ENCODE results near the gene PRICKLE3.
"Not testable (repeated sequence)": the region's sequence is repeated elsewhere in the genome, so short reads cannot be mapped to it uniquely, and the experiment has no call there.

PRICKLE3 gene

DNA sequence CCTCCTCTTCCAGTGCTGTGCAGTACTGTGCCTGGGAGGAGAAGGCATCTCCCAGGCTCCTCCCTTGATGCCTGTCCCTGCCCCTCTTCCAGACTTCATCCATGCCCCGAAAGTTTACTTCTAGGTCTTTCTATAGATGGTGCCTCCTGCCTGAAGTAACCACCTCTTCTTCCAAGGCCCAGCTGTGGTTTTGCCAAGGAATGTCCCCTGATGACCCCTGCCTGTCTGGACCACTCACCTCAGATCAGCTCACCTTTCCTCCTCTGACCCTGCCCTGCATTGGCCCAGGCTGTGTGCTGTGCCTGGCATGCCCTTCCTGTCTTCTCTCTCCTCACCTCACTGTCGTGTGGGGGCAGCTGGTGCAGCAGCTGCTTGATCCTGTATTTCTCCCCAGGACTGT, 6.8 kb downstream of the PRICKLE3 start:
- DNase-seq: no peak

DNA sequence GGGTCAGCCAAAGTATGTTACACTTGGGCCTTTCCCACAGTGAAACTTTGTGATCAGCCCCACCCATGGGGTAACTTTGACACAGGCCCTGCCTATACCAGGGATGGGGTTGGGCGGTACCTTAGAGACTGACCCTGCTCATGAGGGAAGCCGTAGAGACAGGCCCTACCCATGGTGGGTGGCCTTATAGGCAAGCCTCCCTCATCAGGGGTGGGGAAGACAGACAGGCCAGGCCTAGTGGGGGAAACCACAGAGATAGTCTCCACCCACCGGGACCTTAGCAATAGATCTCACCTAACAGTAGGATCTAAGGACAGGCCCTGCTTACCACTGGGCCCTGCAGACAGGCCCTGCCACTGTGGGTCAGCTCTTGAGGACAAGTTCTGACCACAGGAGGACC, 7.6 kb downstream of the PRICKLE3 start:
- DNase-seq: no peak

DNA sequence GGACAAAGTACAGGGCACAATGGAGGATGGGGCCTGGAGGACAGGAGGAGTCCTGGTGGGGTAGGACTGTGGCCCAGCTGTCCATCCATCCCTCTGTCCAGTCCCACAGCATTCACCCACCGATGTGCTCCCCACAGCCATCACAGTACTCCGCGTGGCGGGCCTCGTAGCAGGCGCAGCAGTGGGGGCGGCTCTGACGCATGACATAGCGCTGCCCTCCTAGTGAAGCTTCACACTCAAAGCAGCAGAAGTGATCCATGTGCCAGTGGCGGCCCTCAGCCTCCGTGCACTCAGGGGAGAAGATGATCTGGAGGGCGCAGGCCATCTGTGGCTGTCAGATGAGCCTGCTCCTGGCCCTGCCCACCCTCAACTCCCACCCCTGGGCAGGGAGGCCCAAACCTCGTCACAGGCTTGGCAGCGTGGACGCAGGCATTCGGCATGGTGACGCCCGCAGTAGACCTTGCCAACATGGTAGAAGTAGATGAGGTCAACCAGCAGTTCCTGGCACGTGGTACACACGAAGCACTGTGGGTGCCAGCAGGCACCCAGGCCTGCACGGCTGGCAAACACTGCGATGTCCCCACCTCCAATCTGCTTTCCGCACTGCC, 8.2 kb downstream of the PRICKLE3 start:
- no peak for DNase-seq

DNA sequence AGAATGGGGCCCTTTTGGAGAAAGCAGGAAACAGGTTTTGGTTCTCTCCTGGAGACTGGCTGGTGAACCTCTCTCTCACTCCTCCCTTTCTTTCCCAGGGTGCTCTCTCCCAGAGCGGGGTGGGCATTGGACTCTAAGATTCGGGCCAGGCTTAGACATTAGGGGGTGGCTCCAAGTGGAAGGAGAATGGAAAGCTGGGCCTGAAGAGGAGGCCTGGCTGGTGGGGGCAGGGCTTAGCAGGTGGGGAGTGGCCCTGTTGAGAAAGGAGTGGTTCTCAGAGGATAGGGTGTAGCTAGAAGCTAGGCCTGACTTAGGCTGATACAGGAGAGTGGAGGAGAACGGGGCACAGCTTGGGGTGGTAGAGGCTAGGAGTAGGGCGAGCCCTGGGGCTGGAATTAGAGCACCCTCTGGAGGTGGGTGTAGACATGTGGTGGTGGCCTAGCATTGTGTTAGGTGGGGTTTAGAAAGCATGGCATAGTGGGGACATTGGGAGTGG, 8.8 kb downstream of the PRICKLE3 start:
- DNase-seq: peak in 1 of 5 experiments; percentile 34

DNA sequence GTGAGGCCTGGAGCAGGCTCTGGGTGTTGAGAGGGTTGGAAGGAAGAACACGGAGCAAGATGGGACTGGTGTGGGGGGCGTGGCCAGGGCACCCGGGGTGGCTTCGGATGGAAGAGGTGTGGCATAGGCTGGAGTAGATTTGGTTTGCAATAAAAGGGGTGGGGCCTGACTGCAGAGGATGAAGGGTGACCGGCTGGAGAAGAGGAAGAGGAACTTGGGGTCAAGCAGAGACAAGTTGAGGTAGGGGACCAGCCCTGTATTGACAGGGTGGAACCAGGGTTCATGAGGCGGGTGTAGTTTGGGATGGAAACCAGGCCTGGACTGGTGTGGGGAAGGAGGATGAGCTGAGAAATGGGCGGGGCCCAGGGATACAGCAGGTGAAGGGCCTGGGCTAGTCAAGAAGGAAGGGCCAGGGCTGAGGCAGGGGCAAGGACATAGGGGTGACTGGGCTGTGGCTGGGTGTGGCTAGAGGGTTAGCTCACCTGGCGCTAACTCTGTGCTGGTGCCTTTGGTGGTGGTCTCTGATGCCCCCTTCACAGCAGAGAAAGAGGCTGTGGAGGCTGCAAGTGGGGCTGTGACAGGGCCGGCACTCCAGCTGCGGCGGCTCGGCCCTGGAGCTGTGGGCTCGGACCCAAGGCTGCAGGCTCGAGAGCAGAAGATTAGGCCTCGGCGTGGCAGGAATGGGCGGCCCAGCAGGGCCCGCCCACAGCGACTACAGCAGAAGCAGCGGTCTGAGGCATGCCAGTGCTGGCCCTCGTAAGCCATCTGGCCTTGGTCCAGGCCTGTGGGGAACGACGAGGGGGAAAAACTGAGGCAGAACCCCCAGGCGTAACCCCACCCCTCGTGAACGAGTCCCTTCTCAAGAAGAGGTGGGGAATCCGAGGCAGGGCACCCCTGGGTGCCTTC, 9.5 kb downstream of the PRICKLE3 start:
- DNase-seq: no peak

DNA sequence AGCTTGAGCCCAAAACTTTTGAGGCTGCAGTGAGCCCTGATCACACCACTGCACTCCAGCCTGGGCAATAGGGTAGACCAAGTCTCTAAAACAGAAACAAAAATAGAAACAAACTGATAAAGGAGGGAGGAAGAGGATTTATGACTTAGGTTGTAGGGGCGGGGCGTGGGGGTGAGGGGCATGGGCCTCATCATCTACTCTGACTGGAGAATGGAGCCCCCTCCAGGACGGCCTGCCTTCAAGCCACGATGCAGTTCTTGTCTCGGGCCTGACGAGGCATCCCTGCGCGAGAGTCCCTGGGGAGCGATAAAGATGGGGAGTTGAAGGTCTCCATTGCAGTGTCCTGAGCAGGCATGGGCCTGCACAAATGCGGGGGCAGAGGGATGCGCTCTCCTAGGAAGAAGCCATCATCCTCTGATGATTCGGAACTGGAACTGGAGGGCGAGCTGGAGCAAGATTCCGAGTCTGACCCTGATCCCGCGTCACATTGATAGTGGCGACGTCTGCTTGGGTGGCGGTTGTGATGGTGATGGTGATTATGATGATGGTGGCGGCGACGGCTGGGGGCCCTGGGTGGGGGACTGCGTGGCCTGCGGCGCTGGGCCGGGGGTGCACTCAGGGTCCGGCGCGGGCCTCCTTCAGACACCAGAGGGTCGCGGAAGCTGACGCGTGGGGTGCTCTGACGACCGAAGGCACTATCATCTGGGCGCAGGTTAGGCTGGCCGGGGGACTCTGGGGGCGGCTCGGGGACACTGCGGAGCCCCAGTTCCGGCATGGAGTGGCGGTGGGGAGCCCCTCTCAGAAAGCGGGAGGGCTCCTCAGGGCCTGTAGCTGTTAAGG, 10.5 kb downstream of the PRICKLE3 start:
- no peak for DNase-seq

DNA sequence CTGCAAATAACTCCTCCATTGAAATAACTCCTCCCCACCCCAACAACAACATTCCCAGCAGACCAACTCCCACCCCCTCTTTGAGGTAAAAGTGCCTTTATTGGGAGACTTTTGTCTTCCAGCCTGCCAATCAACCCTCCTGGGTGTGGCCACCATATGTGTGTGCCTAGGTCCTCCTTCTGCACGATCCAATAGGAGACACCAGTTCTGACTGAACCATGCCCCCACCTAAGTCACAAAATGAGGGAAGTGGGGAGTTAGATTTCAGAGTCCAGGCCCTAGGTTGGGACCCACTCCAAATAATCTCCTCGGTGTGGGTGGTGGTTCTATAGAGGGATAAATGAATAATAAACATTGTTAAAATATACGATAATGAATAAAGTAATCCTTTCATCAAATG, 11.4 kb downstream of the PRICKLE3 start:
- no peak for DNase-seq

DNA sequence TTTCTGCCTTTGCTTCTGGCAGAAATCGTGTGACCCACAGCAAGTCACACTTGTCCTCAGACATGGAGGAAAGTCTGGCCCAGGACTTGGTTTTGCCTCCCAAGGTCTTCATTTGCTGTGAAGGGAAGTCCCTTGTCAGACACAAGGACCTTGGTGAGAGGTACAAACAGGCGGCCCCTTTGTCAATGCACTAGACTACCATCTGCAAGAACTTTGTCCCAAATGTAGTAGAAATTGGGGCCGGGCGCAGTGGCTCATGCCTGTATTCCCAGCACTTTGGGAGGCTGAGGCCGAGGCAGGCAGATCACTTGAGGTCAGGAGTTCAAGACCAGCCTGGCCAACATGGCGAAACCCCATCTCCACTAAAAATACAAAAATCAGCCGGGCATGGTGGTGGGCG, 12.6 kb downstream of the PRICKLE3 start:
- not testable (repeated sequence) for DNase-seq

DNA sequence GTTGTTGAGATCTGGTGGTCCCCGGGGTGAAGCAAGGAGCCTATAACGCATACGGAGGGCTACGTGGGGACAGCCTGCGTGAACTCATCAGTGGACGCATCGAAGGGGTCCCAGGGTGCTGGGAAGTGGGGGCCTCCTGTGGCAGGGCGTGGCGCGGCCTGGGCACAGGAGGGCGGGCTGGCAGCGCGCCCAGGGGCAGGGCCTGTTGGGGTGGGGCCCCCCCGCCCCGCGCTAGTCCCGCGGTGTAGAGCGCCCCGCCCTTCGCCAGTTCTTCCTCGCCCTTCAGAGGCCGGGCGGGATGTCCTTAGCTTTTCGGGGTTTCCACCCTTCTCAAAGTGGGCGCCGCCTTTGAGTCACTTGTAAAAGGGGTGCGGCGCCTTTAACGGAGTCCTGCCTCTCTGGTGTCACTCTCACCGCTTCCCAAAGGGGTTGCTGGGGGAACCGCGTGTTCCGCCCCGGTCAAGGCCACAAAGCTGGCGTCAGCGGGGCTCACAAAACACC, 13.8 kb downstream of the PRICKLE3 start:
- DNase-seq: peak; percentile 39 to 80 (median 52)

DNA sequence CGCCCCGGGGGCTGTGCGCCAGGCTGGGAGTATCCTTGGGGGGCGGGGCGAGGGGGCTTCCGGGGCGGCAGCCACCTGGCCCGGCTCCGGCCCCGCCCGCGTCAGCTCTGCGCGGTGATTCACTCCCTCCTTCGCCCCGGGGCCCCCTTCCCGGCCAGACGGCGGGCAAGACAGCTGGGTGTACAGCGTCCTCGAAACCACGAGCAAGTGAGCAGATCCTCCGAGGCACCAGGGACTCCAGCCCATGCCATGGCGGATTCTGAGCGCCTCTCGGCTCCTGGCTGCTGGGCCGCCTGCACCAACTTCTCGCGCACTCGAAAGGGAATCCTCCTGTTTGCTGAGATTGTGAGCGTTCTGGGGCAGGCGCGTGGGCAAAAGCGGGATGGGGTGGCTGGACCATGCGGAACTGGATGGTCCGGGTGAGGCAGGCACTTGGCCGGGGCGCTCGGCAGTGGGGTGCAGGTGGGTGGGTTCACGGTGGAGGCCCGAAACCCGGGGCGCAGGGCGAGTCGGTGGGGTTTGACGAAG, 14.4 kb downstream of the PRICKLE3 start, which contains the start of gene PLP2:
Gene PLP2 (plus strand): TSS at position 147 of the 528 bp plus-strand sequence. CDS start 103 bp downstream, at position 250.
- peak; percentile 41 to 72 (median 56) for DNase-seq

DNA sequence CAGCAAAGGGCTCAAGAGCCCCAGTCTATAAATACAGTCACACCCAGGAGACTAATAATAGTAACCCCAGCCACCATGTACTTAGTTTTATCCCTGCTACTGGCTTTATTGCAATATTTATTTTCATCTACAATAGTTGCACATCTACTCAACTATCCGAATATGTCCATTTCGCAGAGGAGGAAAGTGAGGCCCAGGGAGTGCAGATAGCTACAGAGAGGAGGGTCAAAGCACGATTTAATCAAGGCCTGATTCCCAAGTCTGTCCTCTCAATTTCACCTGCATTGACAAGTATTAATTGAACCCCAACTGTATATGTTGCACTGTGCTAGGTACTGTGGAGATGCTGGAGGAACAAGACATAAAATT, 18.4 kb downstream of the PRICKLE3 start:
- DNase-seq: no peak

DNA sequence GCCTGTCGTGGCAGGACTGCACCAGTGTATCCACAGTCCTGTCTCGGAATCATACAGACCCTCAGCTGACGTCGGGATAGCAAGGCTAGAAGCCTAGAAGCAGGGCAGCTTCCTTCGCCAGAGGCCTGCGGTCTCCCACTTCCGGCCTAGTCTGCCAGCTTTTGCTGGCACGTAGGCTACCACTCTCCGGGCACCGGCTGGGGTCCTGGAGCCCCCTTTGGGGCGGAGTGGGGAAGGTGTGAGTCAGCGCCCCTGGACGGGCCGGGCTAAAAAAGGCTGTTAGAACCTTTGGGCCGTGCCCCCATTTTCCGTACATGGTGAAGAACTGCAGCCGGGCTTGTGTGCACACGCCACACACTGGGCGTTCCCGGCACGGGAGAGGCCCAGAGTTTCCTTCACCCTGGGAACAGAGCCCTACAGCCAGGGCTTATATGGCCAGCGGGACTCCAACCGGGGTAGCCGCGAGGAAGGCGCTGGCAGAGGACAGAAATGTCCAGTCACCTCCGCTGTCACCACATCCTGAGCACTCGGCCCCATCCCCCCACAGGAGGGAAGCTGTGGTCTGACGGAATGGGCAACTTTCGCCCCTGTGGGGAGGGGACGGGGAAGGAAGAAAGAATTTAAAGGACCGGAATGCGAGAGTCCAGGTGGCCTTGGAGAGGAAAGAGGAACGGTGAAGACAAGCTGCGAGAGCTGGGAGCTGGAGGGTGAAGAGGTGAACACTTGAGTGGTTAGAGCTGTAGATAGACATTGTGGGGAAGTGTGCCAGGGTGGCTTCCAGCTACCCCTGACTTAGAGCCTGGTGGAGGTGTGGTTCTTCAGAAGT, 19.0 kb downstream of the PRICKLE3 start:
- peak in 4 of 5 experiments; percentile 25 to 85 (median 66) for DNase-seq

DNA sequence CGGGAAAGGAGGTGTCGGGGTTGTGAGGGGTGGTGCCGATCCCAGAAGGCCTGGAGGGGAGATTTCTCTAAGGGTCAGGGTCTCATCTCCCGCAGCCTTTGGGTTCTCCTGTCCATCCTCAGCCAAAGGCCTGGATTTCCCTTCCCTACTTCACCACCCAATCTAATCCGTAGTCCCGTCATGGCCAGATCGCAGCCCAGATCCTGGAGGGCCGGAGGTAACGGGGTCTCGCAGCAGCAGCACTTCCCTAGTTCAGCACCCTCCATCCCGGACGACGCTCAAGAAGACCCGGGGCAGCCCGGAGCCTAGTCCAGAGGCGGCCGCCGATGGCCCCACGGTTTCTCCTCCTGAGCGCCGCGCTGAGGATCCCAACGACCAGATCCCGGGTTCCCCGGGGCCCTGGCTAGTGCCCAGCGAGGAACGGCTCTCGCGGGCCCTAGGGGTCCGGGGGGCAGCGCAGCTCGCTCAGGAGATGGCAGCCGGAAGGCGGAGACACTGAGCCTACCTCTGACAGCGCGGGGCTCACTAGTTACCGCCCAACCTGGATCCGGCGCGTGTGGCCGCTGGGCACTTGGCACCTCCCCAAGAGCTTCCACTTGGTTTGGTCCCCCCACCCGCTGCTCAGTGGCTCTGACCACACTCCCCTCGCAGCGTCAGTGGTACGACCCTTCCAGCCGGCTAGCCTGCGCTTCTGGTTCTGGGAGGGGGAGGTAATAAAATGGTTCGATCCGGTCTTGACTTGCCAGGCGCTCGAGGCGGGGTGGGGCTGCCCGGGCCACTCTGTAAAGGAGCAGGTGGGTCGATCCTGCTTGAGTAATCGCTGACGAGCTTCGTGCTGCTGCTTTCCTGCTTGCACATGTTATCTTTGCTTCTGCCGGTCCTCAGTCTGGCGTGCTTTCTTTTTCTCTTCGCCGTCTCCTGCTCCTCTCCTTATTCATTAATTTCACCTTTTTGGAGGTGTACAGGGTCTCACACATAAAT, 20.0 kb downstream of the PRICKLE3 start:
- DNase-seq: peak; percentile 28 to 89 (median 62)

DNA sequence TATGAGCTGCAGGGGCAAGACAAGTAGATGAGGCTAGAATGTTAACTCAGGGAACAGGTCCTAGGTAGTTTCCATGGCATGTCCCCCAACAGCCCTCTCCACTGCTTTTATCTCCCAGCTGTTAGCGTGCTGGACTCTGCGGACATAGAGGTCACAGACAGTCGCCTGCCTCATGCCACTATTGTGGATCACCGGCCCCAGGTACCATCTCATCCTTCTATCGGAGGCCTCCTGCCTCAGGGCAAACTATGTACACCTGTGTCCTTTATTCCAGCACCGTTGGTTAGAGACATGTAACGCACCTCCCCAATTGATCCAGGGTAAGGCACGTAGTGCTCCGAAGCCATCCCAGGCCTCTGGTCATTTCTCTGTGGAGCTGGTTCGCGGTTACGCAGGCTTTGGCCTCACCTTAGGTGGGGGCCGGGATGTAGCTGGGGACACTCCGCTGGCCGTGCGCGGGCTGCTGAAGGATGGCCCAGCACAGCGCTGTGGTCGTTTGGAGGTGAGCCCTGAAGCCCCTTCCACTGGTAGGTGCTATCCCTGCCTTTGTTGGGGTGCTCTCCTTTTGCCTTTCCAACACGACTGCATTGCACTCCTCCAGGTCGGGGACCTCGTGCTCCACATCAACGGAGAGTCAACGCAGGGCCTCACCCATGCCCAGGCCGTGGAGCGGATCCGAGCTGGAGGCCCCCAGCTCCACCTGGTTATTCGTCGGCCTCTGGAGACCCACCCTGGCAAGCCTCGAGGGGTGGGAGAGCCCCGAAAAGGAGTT, 21.4 kb downstream of the PRICKLE3 start:
- DNase-seq: no peak

DNA sequence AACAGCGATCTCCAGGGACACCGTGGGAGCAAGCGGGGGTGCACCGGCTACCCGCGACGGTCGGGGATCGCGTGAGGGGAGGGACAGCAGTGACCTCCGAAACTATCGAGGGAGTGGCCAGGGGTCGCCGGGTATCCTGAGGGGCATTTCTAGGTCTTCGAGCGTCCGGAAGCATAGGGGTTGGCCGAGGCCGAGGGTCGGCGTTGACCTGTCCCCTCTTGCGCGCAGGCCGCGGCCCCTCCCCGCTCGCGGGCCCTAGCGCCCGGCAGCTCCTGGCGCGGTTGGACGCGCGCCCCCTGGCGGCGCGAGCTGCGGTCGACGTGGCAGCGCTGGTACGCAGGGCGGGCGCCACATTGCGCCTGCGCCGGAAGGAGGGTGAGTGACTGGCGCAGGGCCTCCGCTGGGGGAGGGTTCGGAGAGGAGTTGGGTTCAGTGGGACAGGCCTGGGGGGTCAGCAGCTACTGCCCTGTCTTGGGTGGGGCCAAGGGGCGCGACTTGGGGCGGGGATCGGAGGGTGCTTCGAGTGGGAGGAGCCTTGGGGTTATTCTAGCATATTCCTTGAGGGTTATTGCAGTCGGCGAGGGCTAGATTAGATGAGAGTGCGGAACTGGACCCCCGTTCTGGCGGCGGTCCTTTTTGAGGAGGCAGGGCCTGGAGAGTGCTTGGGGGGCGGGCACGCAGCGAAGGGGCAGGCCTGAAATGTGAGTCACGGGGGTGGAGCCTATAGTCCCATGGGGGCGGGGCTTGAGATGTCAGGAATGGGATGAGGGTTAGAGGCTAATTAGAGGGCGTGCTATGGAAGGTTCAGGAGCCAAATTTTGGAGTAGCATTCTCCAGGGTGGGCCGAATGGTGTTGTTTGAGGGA, 22.4 kb downstream of the PRICKLE3 start:
- peak; percentile 61 to 86 (median 72) for DNase-seq

DNA sequence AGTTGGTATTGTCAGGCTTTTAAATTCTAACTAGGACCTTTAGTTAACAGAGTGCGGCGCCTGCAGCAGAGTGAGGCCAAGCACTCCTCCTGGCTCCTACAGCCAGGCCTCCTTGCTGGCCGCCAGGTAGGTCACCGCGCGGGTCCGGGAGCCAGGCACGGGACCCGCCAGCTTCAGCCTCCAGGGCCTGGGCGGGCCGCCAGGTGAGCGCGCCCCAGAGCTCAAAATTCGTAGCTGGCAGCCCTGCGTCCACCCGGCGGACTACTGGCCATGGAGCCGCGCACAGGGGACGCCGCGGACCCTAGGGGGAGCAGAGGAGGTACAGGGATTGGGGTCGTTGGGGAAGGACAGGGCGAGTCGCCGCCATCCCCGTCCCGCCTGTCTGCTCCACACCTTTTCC, 23.6 kb downstream of the PRICKLE3 start, which contains the start of gene MAGIX:
Gene MAGIX (plus strand): TSS at position 139 of the 400 bp plus-strand sequence. CDS start 132 bp downstream, at position 271.
- DNase-seq: no peak

DNA sequence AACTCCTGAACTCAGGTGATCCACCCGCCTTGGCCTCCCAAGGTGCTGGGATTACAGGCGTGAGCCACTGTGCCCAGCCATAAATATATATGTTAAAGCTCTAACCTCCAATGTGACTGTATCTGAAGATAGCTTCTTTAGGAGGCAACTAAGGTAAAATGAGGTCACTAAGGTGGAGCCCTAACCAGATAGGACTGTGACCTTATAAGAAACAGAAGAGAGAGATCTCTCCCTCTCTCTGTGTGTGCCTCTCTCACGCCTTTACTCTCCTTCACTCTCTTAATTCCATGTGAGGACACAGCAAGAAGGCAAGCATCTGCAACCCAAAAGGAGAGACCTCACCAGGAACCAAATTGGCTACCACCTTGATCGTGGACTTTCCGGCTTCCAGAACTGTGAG, 24.5 kb downstream of the PRICKLE3 start:
- no peak for DNase-seq

DNA sequence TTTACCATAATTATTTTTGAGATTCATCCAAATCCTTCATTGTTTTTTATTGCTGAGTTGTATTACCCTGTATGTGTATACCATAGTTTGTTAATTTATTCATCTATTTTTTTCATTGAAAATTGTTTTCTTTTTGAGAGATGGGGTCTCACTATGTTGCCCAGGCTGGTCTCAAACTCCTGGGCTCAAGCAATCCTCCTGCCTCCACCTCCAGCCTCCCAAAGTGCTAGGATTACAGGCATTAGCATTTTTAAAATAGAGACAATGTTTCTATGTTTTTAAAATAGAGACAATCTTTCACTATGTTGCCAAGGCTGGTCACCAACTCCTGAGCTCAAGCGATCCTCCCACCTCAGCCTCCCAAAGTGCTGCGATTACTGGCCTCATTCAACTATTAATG, 25.3 kb downstream of the PRICKLE3 start:
- no peak for DNase-seq
